ENCODE measurements around the gene TGM2.

The TGM2 gene

GRCh38 chr20:38170219-38170825 is 5.3 kb upstream of the TGM2 start:
- no peak overlapping the region for H3K4me3 ChIP-seq (ENCODE audit: low read depth, low read length)
- TF ChIP-seq CTCF (IDR thresholded peaks at IDR 0.05; ENCODE audit: borderline replicate concordance, insufficient read depth, low read depth, low read length): no peak

- no peak for TF ChIP-seq CTCF (IDR thresholded peaks at IDR 0.05; ENCODE audit: borderline replicate concordance, insufficient read depth, low read depth, low read length)
Observed at GRCh38 chr20:38169636-38170193, 4.6 kb upstream of the TGM2 start.

GRCh38 chr20:38168791-38169589 is 3.9 kb upstream of the TGM2 start:
- no peak overlapping the region for H3K4me3 ChIP-seq (ENCODE audit: low read depth, low read length)
- TF ChIP-seq CTCF (IDR thresholded peaks at IDR 0.05; ENCODE audit: borderline replicate concordance, insufficient read depth, low read depth, low read length): no peak

More at GRCh38 chr20:38169636-38170193, 4.6 kb upstream of the TGM2 start:
- H3K4me3 ChIP-seq (ENCODE audit: low read depth, low read length): no peak overlapping the region

- no peak for TF ChIP-seq CTCF (IDR thresholded peaks at IDR 0.05; ENCODE audit: borderline replicate concordance, insufficient read depth, low read depth, low read length)
- no peak overlapping the region for H3K4me3 ChIP-seq (ENCODE audit: low read depth, low read length)
Observed at GRCh38 chr20:38167851-38168760, 3.0 kb upstream of the TGM2 start.

- no peak for TF ChIP-seq CTCF (IDR thresholded peaks at IDR 0.05; ENCODE audit: borderline replicate concordance, insufficient read depth, low read depth, low read length)
- no peak overlapping the region for H3K4me3 ChIP-seq (ENCODE audit: low read depth, low read length)
Observed at GRCh38 chr20:38167328-38167850, 2.3 kb upstream of the TGM2 start.

GRCh38 chr20:38166703-38167233 is 1.7 kb upstream of the TGM2 start:
- TF ChIP-seq CTCF (IDR thresholded peaks at IDR 0.05; ENCODE audit: borderline replicate concordance, insufficient read depth, low read depth, low read length): no peak
- no peak overlapping the region for H3K4me3 ChIP-seq (ENCODE audit: low read depth, low read length)

All from GM12875 (cell line).